HepG2 (cell line): ENCODE results near the gene EGFR.

Source experiments
- CEBPB ChIP-seq: IDR thresholded peaks from 2 replicates; pipeline ENCODE4 v1.6.1; 2011; ENCODE audit warnings: low read depth, low read length, improper control_type of control experiment, borderline replicate concordance
- CHD2 ChIP-seq: IDR thresholded peaks from 2 replicates; pipeline ENCODE4 v1.6.1; 2011; ENCODE audit warnings: low read depth, low read length, improper control_type of control experiment
- FLYWCH1 ChIP-seq: sonication (generic); formaldehyde crosslinking; IDR thresholded peaks from 2 replicates; pipeline ENCODE4 v1.8.1; 2023; ENCODE audit warnings: mild to moderate bottlenecking, missing genetic modification reagents
- FOXA1 ChIP-seq, 2 experiments: fragments of 450-650 bp in 1 of 2; sonication (generic) in 1 of 2; formaldehyde crosslinking in 1 of 2; IDR thresholded peaks; 2 replicates each; pipeline versions ENCODE4 v1.4.0 to v1.6.1; 2016 to 2020; ENCODE audit warnings: missing genetic modification reagents in 1 of 2
- MAFK ChIP-seq, 2 experiments: IDR thresholded peaks in 1 of 2; conservative IDR thresholded peaks in 1 of 2; 2 replicates each; pipeline ENCODE4 v1.6.1; 2011; ENCODE audit warnings: improper control_type of control experiment in 2 of 2, low read length in 2 of 2
- MTA3 ChIP-seq: sonication (generic); formaldehyde crosslinking; IDR thresholded peaks from 2 replicates; pipeline ENCODE4 v1.4.0; 2020; ENCODE audit warnings: missing genetic modification reagents
- RAD21 ChIP-seq: fragments of 450-650 bp; formaldehyde crosslinking; IDR thresholded peaks from 2 replicates; pipeline ENCODE4 v1.5.0; 2020; ENCODE audit warnings: mild to moderate bottlenecking
- ZBTB38 ChIP-seq: sonication (generic); formaldehyde crosslinking; IDR thresholded peaks from 2 replicates; pipeline ENCODE4 v1.5.1; 2020; ENCODE audit warnings: mild to moderate bottlenecking, missing genetic modification reagents
- ZNF563 ChIP-seq: sonication (generic); formaldehyde crosslinking; IDR thresholded peaks from 2 replicates; pipeline ENCODE4 v1.8.0; 2022; ENCODE audit warnings: mild to moderate bottlenecking, moderate library complexity, missing genetic modification reagents
- ZNF780A ChIP-seq: sonication (generic); formaldehyde crosslinking; IDR thresholded peaks from 2 replicates; pipeline ENCODE4 v1.8.0; 2022; ENCODE audit warnings: mild to moderate bottlenecking, missing genetic modification reagents, moderate library complexity
- TF ChIP-seq, protein P1 (sequence below), 2 experiments: IDR thresholded peaks; 2 replicates each; pipeline ENCODE4 v1.6.1; 2011 to 2012; ENCODE audit warnings: low read length in 2 of 2, borderline replicate concordance in 1 of 2, low read depth in 1 of 2, mild to moderate bottlenecking in 1 of 2, moderate library complexity in 1 of 2
- TF ChIP-seq, protein P2 (sequence below): sonication (generic); formaldehyde crosslinking; IDR thresholded peaks from 2 replicates; pipeline ENCODE4 v1.5.0; 2020; ENCODE audit warnings: mild to moderate bottlenecking, missing genetic modification reagents, moderate library complexity
- TF ChIP-seq, protein P3 (sequence below): sonication (generic); formaldehyde crosslinking; IDR thresholded peaks from 2 replicates; pipeline ENCODE4 v1.4.0; 2020; ENCODE audit warnings: missing genetic modification reagents

DNA sequence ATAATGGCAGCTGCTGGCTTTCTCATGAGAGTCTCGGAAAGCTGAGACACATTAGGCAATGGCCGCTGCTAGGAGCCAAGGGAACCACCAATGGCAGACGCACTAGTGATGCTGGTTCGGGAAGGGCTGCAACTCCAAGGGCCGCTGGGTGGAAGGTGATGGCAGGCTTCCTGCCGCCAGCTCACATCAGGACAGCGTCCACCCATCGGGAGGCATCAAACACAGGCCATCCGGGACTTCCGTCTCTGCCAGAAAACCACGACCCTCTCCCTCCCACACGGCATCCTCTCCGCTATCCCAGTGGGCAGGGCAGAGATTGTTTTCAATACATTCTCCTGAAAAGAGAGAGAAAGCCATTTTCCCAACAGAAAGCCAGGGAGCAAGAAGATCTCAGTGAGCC, 27.5 kb upstream of the EGFR start:
- TF ChIP-seq MAFK (conservative IDR thresholded peaks at IDR 0.05 in 1 of 2, IDR thresholded peaks at IDR 0.05 in 1 of 2; ENCODE audit: low read length in 2 of 2) (no peak), CEBPB (no peak), CHD2 (no peak), ZBTB38 (no peak), ZNF563 (CRISPR knock-in tag) (no peak), FOXA1 (IDR thresholded peaks at IDR 0.05) (no peak), FOXA1 (CRISPR knock-in tag; IDR thresholded peaks at IDR 0.05) (no peak), ZNF780A (CRISPR knock-in tag) (no peak), RAD21 (CRISPR knock-in tag) (no peak), FLYWCH1 (CRISPR knock-in tag) (no peak), MTA3 (CRISPR knock-in tag) (no peak)
- TF ChIP-seq, protein P1, sequence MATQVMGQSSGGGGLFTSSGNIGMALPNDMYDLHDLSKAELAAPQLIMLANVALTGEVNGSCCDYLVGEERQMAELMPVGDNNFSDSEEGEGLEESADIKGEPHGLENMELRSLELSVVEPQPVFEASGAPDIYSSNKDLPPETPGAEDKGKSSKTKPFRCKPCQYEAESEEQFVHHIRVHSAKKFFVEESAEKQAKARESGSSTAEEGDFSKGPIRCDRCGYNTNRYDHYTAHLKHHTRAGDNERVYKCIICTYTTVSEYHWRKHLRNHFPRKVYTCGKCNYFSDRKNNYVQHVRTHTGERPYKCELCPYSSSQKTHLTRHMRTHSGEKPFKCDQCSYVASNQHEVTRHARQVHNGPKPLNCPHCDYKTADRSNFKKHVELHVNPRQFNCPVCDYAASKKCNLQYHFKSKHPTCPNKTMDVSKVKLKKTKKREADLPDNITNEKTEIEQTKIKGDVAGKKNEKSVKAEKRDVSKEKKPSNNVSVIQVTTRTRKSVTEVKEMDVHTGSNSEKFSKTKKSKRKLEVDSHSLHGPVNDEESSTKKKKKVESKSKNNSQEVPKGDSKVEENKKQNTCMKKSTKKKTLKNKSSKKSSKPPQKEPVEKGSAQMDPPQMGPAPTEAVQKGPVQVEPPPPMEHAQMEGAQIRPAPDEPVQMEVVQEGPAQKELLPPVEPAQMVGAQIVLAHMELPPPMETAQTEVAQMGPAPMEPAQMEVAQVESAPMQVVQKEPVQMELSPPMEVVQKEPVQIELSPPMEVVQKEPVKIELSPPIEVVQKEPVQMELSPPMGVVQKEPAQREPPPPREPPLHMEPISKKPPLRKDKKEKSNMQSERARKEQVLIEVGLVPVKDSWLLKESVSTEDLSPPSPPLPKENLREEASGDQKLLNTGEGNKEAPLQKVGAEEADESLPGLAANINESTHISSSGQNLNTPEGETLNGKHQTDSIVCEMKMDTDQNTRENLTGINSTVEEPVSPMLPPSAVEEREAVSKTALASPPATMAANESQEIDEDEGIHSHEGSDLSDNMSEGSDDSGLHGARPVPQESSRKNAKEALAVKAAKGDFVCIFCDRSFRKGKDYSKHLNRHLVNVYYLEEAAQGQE (IDR thresholded peaks at IDR 0.05; ENCODE audit: borderline replicate concordance in 1 of 2, low read depth in 1 of 2, low read length in 2 of 2): no peak
- TF ChIP-seq, protein P2, sequence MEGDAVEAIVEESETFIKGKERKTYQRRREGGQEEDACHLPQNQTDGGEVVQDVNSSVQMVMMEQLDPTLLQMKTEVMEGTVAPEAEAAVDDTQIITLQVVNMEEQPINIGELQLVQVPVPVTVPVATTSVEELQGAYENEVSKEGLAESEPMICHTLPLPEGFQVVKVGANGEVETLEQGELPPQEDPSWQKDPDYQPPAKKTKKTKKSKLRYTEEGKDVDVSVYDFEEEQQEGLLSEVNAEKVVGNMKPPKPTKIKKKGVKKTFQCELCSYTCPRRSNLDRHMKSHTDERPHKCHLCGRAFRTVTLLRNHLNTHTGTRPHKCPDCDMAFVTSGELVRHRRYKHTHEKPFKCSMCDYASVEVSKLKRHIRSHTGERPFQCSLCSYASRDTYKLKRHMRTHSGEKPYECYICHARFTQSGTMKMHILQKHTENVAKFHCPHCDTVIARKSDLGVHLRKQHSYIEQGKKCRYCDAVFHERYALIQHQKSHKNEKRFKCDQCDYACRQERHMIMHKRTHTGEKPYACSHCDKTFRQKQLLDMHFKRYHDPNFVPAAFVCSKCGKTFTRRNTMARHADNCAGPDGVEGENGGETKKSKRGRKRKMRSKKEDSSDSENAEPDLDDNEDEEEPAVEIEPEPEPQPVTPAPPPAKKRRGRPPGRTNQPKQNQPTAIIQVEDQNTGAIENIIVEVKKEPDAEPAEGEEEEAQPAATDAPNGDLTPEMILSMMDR (CRISPR knock-in tag): no peak
- TF ChIP-seq, protein P3, sequence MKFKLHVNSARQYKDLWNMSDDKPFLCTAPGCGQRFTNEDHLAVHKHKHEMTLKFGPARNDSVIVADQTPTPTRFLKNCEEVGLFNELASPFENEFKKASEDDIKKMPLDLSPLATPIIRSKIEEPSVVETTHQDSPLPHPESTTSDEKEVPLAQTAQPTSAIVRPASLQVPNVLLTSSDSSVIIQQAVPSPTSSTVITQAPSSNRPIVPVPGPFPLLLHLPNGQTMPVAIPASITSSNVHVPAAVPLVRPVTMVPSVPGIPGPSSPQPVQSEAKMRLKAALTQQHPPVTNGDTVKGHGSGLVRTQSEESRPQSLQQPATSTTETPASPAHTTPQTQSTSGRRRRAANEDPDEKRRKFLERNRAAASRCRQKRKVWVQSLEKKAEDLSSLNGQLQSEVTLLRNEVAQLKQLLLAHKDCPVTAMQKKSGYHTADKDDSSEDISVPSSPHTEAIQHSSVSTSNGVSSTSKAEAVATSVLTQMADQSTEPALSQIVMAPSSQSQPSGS (CRISPR knock-in tag): no peak
